KOPT-K1 (cell line): ENCODE data around the gene AP1S1.

Source experiments
- H3K27ac ChIP-seq: fragments of 200-600 bp; sonication (generic); 2 replicates; pipeline ENCODE4 v1.5.1; 2016; ENCODE audit warnings: antibody characterized with exemption, mild to moderate bottlenecking, low read depth, low read length; ENCODE audit not compliant: poor library complexity, severe bottlenecking
- H3K36me3 ChIP-seq: fragments of 200-600 bp; sonication (generic); 2 replicates; pipeline ENCODE4 v1.5.1; 2017; ENCODE audit warnings: antibody characterized with exemption, mild to moderate bottlenecking, low read length, moderate library complexity; ENCODE audit not compliant: insufficient read depth
- H3K9me3 ChIP-seq: fragments of 200-600 bp; sonication (generic); 2 replicates; pipeline ENCODE4 v1.5.1; 2017; ENCODE audit warnings: antibody characterized with exemption, low read length, mild to moderate bottlenecking; ENCODE audit not compliant: insufficient read depth, poor library complexity, severe bottlenecking

AP1S1 gene

DNA sequence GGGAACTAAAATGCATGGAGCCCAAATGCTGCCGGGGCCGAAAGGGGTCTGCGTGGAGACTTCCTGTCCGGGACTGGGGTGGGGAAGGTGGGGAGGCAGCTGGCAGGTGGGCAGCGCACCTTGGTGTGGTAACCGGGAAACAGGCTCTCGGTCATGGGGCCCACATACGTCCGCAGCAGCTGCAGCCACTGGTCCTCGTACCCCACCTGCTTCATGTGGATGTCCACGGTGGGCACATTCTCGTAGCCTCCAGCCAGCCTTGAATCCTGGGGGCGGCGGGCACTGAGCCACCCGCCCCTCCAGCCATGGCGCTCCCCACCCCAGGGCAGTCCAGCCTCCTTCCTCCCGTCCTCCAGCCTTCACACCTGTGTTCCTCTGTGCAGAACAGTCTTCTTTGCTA, 53.2 kb downstream of the AP1S1 start:
- Histone ChIP-seq H3K36me3 (no peaks in the 10 kb centered on the region), H3K27ac (no peak overlapping the region), H3K9me3 (no peaks in the 10 kb centered on the region)

DNA sequence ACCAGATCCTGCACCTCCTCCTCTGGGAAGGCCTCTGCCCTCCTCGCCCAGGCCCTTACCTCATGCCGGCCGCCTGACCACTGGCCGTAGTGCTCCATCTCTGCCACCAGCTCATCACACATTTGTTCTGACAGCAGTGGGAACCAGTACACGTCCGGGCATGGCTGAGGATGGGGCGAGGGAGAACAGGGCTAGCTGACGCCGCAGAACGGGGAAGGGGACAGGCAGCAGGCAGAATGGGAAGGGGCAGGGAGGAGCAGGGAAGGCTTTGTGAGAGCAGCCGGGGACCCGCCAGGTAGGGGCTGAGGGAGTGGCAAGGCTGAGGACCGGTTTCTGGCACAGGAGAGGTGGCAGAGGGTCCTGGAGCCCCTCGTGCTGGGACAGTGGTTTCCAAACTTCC, 54.5 kb downstream of the AP1S1 start:
- Histone ChIP-seq H3K27ac (no peak overlapping the region), H3K36me3 (no peaks in the 10 kb centered on the region), H3K9me3 (no peaks in the 10 kb centered on the region)

DNA sequence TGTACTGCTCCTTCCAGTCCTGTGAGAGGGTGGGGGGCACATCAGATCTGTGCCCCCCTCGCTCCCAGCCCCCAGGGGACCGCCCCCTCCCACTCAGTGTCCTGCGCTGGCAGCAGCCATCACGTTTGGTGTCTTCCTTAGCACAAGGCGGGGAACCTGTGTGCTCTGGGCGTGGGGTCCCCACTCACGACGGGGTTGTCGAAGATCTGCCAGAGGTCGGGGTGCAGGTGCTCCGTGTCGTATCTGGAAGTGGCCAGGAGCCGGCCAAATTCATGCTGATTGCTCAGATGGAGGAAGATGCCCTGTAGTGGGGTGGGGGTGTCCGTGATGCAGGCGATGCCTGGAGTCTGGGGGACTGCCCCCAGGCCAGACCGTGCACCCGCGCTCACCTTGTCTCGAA, 55.9 kb downstream of the AP1S1 start:
- H3K36me3 ChIP-seq, result no peaks in the 10 kb centered on the region
- no peaks in the 10 kb centered on the region for H3K9me3 ChIP-seq
- H3K27ac ChIP-seq, result no peak overlapping the region
